Measurements from ENCODE around the gene SLC6A17. TPM values are rescaled to one million over a fixed set of nuclear protein-coding genes. Genes with fewer than 3 reads are reported as not detected.

Gene SLC6A17
- total RNA-seq, 1 experiment from 2014 or later, result 0.24 TPM

DNA sequence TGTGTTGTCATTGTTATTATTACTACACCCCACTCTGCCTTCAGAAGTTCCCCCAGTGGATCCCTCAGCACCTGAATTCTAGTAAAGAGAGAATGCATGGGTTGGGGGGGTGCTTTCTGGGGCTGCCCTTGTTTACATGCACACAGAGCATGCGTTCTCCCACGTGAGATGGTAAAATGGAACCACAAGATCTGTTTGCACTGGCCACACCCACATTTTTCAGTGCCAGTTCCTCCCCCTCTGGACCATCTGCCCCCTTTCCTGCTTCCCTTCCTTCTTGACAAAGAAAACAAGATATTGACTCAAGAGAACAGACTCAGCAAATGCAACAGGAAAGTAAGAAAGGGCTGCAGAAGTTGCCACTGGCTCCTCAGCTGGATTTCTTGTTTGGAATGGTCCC, 8.9 kb downstream of the SLC6A17 start:
- Mint-ChIP-seq H3K27me3 (ENCODE audit: low read depth) (peaks cover 29% of the 10 kb centered on the region), H3K4me1 (peaks cover 13% of the 10 kb centered on the region), H3K9me3 (no peaks in the 10 kb centered on the region), H3K36me3 (no peaks in the 10 kb centered on the region), H3K27ac (no peak overlapping the region), H3K4me3 (no peak overlapping the region)
- DNase-seq (ENCODE audit: low spot score) (no peak), ATAC-seq (no peak)
- ChIA-PET POLR2A (no interaction called here), CTCF (interaction anchor here (0.6 to 1.4 kb wide), 2 partner anchors 8 to 74 kb away, joined by 3 to 4 read pairs; no protein-coding TSS in a partner anchor)
- TF ChIP-seq NFATC4 (CRISPR knock-in tag; IDR thresholded peaks at IDR 0.05), result no peak
- no peak for TF ChIP-seq SMAD3 (CRISPR knock-in tag; IDR thresholded peaks at IDR 0.05; ENCODE audit: borderline replicate concordance)

DNA sequence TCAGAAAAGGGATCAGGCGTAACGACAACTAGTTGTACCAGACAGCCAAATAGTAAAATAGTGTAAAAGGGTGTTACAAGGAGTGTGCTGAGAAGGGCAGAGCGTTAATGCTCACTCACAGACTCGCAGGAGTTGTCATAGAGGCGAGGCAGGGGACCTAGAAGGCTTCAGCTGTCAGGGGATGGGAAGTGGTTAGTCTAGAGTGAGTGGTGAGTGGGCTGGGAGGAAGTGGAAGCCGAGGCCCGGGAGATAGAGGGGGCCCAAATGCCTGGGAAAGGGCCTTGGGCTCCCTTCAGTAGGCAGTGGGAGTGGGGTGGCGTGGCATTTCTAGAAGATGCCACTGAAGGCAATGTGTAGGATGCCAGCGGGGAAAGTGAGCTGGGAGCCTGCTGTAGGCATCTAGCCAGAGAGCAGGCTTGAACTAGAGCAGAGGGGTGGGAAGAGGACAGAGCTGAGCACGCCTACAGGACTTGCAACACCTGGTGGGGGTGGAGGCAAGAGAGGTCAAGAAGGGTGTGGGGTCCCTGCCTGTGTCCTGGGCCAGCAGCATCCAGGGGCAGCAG, 10.3 kb downstream of the SLC6A17 start:
- H3K36me3 Mint-ChIP-seq, result no peaks in the 10 kb centered on the region
- POLR2A ChIA-PET, result no interaction called here
- TF ChIP-seq, protein P1, sequence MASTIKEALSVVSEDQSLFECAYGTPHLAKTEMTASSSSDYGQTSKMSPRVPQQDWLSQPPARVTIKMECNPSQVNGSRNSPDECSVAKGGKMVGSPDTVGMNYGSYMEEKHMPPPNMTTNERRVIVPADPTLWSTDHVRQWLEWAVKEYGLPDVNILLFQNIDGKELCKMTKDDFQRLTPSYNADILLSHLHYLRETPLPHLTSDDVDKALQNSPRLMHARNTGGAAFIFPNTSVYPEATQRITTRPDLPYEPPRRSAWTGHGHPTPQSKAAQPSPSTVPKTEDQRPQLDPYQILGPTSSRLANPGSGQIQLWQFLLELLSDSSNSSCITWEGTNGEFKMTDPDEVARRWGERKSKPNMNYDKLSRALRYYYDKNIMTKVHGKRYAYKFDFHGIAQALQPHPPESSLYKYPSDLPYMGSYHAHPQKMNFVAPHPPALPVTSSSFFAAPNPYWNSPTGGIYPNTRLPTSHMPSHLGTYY (CRISPR knock-in tag; IDR thresholded peaks at IDR 0.05), result no peak
- TF ChIP-seq, protein P2, sequence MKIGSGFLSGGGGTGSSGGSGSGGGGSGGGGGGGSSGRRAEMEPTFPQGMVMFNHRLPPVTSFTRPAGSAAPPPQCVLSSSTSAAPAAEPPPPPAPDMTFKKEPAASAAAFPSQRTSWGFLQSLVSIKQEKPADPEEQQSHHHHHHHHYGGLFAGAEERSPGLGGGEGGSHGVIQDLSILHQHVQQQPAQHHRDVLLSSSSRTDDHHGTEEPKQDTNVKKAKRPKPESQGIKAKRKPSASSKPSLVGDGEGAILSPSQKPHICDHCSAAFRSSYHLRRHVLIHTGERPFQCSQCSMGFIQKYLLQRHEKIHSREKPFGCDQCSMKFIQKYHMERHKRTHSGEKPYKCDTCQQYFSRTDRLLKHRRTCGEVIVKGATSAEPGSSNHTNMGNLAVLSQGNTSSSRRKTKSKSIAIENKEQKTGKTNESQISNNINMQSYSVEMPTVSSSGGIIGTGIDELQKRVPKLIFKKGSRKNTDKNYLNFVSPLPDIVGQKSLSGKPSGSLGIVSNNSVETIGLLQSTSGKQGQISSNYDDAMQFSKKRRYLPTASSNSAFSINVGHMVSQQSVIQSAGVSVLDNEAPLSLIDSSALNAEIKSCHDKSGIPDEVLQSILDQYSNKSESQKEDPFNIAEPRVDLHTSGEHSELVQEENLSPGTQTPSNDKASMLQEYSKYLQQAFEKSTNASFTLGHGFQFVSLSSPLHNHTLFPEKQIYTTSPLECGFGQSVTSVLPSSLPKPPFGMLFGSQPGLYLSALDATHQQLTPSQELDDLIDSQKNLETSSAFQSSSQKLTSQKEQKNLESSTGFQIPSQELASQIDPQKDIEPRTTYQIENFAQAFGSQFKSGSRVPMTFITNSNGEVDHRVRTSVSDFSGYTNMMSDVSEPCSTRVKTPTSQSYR (CRISPR knock-in tag; IDR thresholded peaks at IDR 0.05), result no peak
- TF ChIP-seq, protein P3, sequence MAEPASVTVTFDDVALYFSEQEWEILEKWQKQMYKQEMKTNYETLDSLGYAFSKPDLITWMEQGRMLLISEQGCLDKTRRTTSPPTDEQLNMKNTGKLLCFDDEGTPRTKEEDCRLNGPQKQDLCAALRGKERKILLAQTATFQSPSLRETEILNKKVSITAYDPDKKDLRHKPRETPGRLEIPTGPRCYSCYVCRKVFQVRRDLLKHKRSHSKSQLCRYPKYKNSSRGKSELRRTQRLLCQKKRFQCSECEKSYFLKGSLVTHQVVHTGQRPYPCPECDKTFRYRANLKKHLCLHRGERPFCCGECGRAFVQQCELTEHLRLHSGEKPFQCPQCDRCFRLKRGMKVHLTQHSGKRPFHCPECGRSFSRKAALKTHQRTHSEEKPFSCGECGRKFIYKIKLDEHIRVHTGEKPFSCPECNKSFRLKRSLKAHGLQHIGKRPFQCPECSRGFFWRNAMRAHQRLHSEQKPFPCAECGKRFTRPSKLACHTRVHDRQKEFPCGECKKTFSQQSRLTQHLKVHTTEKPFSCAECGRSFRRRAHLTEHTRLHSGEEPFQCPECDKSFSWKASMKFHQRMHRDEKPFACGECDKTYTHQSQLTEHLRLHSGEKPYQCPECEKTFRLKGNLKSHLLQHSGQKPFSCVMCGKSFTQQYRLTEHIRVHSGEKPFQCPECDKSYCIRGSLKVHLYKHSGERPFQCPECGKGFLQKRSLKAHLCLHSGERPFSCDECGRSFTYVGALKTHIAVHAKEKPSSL (CRISPR knock-in tag; conservative IDR thresholded peaks at IDR 0.05), result no peak
- TF ChIP-seq ZNF317 (CRISPR knock-in tag; IDR thresholded peaks at IDR 0.05; ENCODE audit: borderline replicate concordance, low read depth), result no peak
- TF ChIP-seq, protein P4, sequence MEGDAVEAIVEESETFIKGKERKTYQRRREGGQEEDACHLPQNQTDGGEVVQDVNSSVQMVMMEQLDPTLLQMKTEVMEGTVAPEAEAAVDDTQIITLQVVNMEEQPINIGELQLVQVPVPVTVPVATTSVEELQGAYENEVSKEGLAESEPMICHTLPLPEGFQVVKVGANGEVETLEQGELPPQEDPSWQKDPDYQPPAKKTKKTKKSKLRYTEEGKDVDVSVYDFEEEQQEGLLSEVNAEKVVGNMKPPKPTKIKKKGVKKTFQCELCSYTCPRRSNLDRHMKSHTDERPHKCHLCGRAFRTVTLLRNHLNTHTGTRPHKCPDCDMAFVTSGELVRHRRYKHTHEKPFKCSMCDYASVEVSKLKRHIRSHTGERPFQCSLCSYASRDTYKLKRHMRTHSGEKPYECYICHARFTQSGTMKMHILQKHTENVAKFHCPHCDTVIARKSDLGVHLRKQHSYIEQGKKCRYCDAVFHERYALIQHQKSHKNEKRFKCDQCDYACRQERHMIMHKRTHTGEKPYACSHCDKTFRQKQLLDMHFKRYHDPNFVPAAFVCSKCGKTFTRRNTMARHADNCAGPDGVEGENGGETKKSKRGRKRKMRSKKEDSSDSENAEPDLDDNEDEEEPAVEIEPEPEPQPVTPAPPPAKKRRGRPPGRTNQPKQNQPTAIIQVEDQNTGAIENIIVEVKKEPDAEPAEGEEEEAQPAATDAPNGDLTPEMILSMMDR (IDR thresholded peaks at IDR 0.05), result no peak
- TF ChIP-seq, protein P5, sequence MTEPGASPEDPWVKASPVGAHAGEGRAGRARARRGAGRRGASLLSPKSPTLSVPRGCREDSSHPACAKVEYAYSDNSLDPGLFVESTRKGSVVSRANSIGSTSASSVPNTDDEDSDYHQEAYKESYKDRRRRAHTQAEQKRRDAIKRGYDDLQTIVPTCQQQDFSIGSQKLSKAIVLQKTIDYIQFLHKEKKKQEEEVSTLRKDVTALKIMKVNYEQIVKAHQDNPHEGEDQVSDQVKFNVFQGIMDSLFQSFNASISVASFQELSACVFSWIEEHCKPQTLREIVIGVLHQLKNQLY (CRISPR knock-in tag; IDR thresholded peaks at IDR 0.05), result no peak
- DNase-seq (ENCODE audit: low spot score), result no peak
- no peaks in the 10 kb centered on the region for H3K9me3 Mint-ChIP-seq
- H3K4me1 Mint-ChIP-seq, result peaks cover 11% of the 10 kb centered on the region
- peaks cover 16% of the 10 kb centered on the region for H3K27me3 Mint-ChIP-seq (ENCODE audit: low read depth)
- no peak for ATAC-seq
- CTCF ChIA-PET, result interaction anchor here (0.6 to 3.2 kb wide), 2 partner anchors 10 to 55 kb away, joined by 3 to 8 read pairs; partner anchors contain the start of gene SLC6A17
- no peak overlapping the region for H3K4me3 Mint-ChIP-seq
- H3K27ac Mint-ChIP-seq, result no peak overlapping the region

DNA sequence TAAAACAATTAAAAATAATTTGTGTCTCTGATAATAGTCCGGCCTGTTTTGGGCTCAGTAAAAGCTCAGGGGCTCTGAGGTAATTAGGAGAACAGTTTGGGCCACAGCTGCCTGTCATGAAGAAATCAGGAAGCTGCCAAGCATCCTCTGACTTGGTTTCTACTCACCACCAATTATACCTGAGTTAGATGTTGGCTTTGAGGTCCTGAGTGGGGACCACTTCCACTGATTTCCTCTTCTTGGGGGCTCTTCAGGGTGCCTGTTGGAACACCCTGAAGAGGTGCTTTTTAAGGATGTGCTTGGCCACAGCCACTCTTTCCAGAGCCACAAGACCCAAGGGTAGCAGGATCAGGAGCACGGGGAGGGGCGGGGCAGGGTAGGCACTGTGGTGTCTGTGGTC, 10.9 kb downstream of the SLC6A17 start:
- H3K27me3 Mint-ChIP-seq (ENCODE audit: low read depth), result peaks cover 12% of the 10 kb centered on the region
- ATAC-seq, result no peak
- H3K27ac Mint-ChIP-seq, result no peak overlapping the region
- ChIA-PET CTCF (interaction anchor here (1.6 to 3.2 kb wide), 2 partner anchors 8 to 11 kb away, joined by 4 to 8 read pairs; partner anchors contain the start of gene SLC6A17), POLR2A (no interaction called here)
- H3K9me3 Mint-ChIP-seq, result no peaks in the 10 kb centered on the region
- no peak for DNase-seq (ENCODE audit: low spot score)
- H3K4me3 Mint-ChIP-seq, result no peak overlapping the region
- H3K36me3 Mint-ChIP-seq, result no peaks in the 10 kb centered on the region
- peaks cover 11% of the 10 kb centered on the region for H3K4me1 Mint-ChIP-seq
- TF ChIP-seq, protein P6, sequence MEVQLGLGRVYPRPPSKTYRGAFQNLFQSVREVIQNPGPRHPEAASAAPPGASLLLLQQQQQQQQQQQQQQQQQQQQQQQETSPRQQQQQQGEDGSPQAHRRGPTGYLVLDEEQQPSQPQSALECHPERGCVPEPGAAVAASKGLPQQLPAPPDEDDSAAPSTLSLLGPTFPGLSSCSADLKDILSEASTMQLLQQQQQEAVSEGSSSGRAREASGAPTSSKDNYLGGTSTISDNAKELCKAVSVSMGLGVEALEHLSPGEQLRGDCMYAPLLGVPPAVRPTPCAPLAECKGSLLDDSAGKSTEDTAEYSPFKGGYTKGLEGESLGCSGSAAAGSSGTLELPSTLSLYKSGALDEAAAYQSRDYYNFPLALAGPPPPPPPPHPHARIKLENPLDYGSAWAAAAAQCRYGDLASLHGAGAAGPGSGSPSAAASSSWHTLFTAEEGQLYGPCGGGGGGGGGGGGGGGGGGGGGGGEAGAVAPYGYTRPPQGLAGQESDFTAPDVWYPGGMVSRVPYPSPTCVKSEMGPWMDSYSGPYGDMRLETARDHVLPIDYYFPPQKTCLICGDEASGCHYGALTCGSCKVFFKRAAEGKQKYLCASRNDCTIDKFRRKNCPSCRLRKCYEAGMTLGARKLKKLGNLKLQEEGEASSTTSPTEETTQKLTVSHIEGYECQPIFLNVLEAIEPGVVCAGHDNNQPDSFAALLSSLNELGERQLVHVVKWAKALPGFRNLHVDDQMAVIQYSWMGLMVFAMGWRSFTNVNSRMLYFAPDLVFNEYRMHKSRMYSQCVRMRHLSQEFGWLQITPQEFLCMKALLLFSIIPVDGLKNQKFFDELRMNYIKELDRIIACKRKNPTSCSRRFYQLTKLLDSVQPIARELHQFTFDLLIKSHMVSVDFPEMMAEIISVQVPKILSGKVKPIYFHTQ (CRISPR knock-in tag; IDR thresholded peaks at IDR 0.05), result no peak
- TF ChIP-seq ESRRA (CRISPR knock-in tag; IDR thresholded peaks at IDR 0.05; ENCODE audit: borderline replicate concordance) (no peak), SP1 (CRISPR knock-in tag; conservative IDR thresholded peaks at IDR 0.05) (no peak), NFYB (CRISPR knock-in tag; conservative IDR thresholded peaks at IDR 0.05; ENCODE audit: low read depth) (no peak)
- TF ChIP-seq, protein P7, sequence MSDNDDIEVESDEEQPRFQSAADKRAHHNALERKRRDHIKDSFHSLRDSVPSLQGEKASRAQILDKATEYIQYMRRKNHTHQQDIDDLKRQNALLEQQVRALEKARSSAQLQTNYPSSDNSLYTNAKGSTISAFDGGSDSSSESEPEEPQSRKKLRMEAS (CRISPR knock-in tag; IDR thresholded peaks at IDR 0.05), result no peak
- TF ChIP-seq, protein P8, sequence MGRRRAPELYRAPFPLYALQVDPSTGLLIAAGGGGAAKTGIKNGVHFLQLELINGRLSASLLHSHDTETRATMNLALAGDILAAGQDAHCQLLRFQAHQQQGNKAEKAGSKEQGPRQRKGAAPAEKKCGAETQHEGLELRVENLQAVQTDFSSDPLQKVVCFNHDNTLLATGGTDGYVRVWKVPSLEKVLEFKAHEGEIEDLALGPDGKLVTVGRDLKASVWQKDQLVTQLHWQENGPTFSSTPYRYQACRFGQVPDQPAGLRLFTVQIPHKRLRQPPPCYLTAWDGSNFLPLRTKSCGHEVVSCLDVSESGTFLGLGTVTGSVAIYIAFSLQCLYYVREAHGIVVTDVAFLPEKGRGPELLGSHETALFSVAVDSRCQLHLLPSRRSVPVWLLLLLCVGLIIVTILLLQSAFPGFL (CRISPR knock-in tag; IDR thresholded peaks at IDR 0.05; ENCODE audit: borderline replicate concordance), result no peak
- TF ChIP-seq, protein P9, sequence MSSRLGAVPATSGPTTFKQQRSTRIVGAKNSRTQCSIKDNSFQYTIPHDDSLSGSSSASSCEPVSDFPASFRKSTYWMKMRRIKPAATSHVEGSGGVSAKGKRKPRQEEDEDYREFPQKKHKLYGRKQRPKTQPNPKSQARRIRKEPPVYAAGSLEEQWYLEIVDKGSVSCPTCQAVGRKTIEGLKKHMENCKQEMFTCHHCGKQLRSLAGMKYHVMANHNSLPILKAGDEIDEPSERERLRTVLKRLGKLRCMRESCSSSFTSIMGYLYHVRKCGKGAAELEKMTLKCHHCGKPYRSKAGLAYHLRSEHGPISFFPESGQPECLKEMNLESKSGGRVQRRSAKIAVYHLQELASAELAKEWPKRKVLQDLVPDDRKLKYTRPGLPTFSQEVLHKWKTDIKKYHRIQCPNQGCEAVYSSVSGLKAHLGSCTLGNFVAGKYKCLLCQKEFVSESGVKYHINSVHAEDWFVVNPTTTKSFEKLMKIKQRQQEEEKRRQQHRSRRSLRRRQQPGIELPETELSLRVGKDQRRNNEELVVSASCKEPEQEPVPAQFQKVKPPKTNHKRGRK (CRISPR knock-in tag; IDR thresholded peaks at IDR 0.05; ENCODE audit: borderline replicate concordance), result no peak
